LNCAP (cell line): Measurements from ENCODE around the gene S1PR4.

ENCODE experiments used
- TF ChIP-seq, protein P1 (sequence below): fragments of 450-650 bp; IDR thresholded peaks from 2 replicates; pipeline ENCODE4 v1.5.1; 2017; ENCODE audit warnings: mild to moderate bottlenecking

Gene S1PR4

DNA sequence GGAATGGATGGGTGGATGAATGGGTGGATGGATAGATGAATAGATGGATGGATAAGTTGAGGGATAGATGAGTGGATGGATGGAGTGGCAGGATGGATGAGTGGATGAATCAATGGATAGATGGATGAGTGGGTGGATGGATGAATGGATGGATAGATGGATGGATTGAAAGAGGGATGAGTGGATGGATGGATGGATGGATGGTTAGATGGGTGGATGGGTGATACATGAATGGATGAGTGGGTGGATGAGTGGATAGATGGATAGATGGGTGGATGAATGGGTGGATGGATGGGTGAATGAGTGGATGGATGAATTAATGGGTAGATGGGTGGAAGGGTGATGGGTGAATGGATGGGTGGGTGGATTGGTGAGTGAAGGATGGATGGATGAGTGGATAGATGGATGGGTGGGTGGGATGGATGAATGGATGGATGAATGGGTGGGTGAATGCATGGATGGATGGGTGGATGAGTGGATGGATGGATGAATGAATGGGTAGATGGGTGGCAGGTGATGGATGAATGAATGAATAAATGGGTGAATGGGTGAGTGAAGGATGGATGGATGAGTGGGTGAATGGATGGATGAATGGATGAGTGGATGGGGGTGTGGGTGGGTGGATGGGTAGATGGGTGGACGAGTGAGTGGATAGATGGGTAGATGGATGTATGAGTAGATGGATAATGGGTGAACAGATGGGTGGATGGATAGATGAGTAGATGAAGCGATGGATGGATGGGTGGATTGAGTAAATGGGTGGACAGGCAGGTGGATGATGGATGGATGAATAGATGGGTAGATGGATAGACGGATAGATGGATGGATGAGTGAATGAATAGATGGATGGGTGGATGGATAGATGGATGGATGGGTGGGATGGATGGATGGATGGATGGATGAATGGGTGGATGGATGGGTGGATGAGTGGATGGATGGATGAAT, 25.0 kb upstream of the S1PR4 start:
- TF ChIP-seq, protein P1, sequence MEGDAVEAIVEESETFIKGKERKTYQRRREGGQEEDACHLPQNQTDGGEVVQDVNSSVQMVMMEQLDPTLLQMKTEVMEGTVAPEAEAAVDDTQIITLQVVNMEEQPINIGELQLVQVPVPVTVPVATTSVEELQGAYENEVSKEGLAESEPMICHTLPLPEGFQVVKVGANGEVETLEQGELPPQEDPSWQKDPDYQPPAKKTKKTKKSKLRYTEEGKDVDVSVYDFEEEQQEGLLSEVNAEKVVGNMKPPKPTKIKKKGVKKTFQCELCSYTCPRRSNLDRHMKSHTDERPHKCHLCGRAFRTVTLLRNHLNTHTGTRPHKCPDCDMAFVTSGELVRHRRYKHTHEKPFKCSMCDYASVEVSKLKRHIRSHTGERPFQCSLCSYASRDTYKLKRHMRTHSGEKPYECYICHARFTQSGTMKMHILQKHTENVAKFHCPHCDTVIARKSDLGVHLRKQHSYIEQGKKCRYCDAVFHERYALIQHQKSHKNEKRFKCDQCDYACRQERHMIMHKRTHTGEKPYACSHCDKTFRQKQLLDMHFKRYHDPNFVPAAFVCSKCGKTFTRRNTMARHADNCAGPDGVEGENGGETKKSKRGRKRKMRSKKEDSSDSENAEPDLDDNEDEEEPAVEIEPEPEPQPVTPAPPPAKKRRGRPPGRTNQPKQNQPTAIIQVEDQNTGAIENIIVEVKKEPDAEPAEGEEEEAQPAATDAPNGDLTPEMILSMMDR, result no peak

DNA sequence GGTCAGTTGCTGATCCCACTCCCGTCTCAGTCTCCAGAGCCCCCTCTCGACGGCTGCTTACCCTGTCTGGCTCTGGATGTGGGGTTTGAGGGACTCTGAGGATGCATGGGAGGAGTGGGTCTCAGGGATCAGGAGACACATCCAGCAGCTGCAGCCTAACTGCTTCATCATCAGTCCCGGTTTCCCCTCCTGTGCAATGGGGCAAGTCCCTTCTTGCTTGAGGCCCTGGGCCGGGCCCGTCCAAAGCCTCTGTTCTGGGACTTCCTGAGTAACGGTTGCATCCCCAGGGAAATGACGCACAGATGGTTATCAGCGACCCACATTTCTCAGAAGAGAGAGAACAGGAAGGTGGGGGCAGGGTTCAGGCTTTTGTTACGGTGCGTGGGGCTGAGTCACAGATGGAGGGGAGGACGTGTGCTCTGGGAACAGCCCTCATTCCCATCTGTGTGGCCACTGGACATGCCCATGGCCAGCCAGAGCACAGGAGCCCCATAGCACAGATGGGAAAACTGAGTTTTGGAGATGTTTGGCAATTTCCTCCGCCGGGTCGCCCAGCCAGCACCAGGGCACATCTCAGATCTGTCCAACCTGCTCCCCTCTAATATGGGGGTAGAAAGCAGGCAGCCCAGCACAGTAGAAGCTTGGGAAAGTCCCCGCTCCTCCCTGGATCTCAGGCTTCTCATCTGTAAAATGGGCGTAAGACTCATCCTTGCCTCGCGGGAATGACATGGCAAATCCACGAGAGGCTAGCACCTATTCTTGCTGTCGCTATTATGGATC, 23.4 kb upstream of the S1PR4 start:
- TF ChIP-seq, protein P1, result no peak

DNA sequence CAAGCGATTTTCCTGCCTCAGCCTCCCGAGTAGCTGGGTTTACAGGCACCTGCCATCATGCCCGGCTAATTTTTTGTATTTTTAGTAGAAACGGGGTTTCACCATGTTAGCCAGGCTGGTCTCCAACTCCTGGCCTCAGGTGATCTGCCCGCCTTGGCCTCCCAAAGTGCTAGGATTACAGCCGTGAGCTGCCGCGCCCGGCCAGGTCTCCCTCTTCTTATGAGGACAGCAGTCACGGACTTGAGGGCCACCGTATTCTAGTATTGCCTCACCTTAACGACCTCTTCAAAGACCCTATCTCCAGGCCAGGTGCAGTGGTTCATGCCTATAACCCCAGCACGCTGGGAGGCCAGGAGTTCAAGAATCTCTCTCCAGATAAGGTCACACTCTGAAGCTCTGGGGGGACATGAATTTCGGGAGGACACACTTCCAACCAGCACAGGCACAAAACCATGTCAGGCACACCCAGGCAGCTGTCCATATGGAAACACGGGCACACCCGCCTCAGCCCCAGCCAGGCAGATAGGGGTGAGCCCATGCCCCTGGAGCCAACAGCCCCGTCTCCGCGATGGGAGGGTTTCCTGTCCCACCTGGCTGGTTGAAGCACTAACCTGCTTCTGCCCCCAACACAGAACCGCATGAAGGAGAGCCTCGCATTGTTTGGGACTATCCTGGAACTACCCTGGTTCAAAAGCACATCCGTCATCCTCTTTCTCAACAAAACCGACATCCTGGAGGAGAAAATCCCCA, 21.3 kb upstream of the S1PR4 start:
- TF ChIP-seq, protein P1, result no peak

DNA sequence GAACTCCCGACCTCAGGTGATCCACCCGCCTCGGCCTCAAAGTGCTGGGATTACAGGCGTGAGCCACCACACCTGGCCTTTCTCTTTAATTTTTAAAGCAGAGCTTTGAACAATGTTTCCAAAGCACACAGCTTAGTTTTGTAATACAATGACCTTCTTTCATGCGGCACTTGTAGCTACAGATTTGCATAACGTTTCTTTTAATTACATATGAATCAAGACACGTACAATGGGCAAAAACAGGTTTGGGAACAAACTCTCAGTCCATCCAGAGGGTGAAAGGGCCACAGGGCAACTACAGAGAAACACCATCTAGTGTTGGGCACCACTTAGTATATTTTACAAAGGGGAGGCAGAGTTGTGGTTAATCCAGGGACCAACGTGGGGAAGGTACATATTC, 19.0 kb upstream of the S1PR4 start:
- TF ChIP-seq, protein P1, result no peak

DNA sequence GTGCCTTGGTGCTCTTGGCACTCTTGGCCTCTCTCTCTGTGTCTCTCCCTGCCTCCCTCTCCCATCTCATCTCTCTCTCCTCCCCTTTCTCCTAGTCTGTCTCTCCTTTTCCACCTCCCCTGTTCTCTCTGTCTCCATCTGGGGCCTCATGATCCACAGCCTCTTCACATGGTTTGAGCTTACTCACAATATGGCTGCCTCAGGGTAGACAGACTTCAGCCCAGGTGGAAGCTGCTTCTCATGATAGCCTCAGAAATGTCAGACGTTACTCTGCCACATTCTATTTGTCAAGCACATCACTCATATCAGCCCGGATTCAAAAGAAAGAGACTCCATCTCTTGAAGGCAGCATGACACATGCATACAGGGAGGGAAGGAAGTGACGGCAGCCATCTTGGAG, 18.4 kb upstream of the S1PR4 start:
- TF ChIP-seq, protein P1, result no peak

DNA sequence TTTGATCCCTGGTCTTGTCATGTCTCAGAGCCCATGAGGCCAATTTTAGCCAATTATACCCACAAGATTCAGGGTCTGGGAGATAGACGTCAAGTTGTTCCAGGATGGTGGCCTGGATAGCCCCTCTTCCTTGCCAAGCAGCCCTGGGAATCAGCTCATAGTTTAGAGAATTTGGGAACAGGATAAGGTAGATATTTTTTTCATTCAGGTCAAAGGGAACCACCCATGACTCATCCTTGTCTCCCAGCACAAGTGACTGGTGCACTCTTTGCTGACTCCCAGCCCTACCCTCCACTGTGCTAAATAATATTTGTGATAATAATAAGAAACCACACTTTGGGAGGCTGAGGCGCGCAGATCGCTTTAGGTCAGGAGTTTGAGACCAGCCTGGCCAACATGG, 17.1 kb upstream of the S1PR4 start:
- TF ChIP-seq, protein P1, result no peak
